ENCODE measurements around the gene C19orf67. TPM values are rescaled to one million over a fixed set of nuclear protein-coding genes. Genes with fewer than 3 reads are reported as not detected.

C19orf67 gene
- total and polyA plus RNA-seq, 2 experiments from 2014 or later = not detected

DNA sequence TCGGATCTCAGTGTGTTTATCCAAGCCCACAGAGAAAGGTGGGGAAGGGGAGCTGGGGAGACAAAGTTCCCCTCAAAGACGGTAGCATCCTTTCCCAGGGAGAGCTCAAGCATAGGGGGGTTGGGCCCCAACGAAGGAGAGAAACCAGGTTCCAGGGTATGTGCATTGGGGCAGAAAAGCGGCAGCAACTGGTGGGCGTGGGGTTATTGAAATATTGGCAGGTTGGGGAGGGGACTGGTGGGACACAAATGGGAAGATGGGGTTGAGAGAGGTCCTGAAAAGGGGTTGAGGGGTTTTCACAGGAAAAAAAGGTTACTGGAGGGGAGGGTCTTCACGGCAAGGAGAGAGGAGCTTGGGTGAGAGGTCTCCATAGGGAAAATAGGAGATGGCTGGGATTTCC is 49.8 kb upstream of the C19orf67 start:
- Histone ChIP-seq H3K27ac (ENCODE audit: low read depth) (no peak overlapping the region), H3K9me2 (ENCODE audit: insufficient read depth) (no peaks in the 10 kb centered on the region), H4K20me1 (replicated peaks; ENCODE audit: insufficient read depth) (peaks cover 20% of the 10 kb centered on the region; the same call in 1 of the 2 replicates), H3K27me3 (ENCODE audit: insufficient read depth) (no peaks in the 10 kb centered on the region), H3F3A (replicated peaks; ENCODE audit: low read depth) (peaks cover 12% of the 10 kb centered on the region), H3K4me1 (ENCODE audit: insufficient read depth) (peaks cover 27% of the 10 kb centered on the region), H2AFZ (no peak overlapping the region), H3K4me2 (peak overlapping the region; percentile 87), H3K4me3 (peak overlapping the region; percentile 77), H3K79me2 (replicated peaks; ENCODE audit: insufficient read depth) (peaks cover 15% of the 10 kb centered on the region), H3K36me3 (ENCODE audit: insufficient read depth) (no peaks in the 10 kb centered on the region)
- no peak for TF ChIP-seq CREB1 (CRISPR knock-in tag; IDR thresholded peaks at IDR 0.05; ENCODE audit: low read depth)
- TF ChIP-seq JUNB (IDR thresholded peaks at IDR 0.05; ENCODE audit: unreplicated experiment) = no peak
- no peak for TF ChIP-seq ETS1 (IDR thresholded peaks at IDR 0.05)
- TF ChIP-seq, protein P1, sequence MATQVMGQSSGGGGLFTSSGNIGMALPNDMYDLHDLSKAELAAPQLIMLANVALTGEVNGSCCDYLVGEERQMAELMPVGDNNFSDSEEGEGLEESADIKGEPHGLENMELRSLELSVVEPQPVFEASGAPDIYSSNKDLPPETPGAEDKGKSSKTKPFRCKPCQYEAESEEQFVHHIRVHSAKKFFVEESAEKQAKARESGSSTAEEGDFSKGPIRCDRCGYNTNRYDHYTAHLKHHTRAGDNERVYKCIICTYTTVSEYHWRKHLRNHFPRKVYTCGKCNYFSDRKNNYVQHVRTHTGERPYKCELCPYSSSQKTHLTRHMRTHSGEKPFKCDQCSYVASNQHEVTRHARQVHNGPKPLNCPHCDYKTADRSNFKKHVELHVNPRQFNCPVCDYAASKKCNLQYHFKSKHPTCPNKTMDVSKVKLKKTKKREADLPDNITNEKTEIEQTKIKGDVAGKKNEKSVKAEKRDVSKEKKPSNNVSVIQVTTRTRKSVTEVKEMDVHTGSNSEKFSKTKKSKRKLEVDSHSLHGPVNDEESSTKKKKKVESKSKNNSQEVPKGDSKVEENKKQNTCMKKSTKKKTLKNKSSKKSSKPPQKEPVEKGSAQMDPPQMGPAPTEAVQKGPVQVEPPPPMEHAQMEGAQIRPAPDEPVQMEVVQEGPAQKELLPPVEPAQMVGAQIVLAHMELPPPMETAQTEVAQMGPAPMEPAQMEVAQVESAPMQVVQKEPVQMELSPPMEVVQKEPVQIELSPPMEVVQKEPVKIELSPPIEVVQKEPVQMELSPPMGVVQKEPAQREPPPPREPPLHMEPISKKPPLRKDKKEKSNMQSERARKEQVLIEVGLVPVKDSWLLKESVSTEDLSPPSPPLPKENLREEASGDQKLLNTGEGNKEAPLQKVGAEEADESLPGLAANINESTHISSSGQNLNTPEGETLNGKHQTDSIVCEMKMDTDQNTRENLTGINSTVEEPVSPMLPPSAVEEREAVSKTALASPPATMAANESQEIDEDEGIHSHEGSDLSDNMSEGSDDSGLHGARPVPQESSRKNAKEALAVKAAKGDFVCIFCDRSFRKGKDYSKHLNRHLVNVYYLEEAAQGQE (IDR thresholded peaks at IDR 0.05; ENCODE audit: unreplicated experiment) = no peak
- TF ChIP-seq EZH2phosphoT487 (IDR thresholded peaks at IDR 0.05; ENCODE audit: unreplicated experiment) = no peak
- no peak for TF ChIP-seq EZH2 (IDR thresholded peaks at IDR 0.05; ENCODE audit: low read depth, unreplicated experiment)
- no peak for TF ChIP-seq ZNF331 (CRISPR knock-in tag; IDR thresholded peaks at IDR 0.05; ENCODE audit: low read depth)
- TF ChIP-seq, protein P2, sequence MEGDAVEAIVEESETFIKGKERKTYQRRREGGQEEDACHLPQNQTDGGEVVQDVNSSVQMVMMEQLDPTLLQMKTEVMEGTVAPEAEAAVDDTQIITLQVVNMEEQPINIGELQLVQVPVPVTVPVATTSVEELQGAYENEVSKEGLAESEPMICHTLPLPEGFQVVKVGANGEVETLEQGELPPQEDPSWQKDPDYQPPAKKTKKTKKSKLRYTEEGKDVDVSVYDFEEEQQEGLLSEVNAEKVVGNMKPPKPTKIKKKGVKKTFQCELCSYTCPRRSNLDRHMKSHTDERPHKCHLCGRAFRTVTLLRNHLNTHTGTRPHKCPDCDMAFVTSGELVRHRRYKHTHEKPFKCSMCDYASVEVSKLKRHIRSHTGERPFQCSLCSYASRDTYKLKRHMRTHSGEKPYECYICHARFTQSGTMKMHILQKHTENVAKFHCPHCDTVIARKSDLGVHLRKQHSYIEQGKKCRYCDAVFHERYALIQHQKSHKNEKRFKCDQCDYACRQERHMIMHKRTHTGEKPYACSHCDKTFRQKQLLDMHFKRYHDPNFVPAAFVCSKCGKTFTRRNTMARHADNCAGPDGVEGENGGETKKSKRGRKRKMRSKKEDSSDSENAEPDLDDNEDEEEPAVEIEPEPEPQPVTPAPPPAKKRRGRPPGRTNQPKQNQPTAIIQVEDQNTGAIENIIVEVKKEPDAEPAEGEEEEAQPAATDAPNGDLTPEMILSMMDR (conservative IDR thresholded peaks at IDR 0.05; ENCODE audit: low read depth in 2 of 2) = no peak
- TF ChIP-seq POLR2AphosphoS5 (IDR thresholded peaks at IDR 0.05; ENCODE audit: low read depth) = no peak
- no peak for TF ChIP-seq NANOG (IDR thresholded peaks at IDR 0.05; ENCODE audit: borderline replicate concordance)
- TF ChIP-seq ZNF462 (CRISPR knock-in tag; IDR thresholded peaks at IDR 0.05) = no peak
- TF ChIP-seq STAT1 (IDR thresholded peaks at IDR 0.05; ENCODE audit: unreplicated experiment) = no peak
- no peak for TF ChIP-seq ZNF114 (CRISPR knock-in tag; IDR thresholded peaks at IDR 0.05)
- DNase-seq (ENCODE audit: low spot score) = no peak
- H3K4me3 Mint-ChIP-seq = peak overlapping the region; percentile 83
- H3K27ac Mint-ChIP-seq = peak overlapping the region; percentile 71
- H3K27me3 Mint-ChIP-seq (ENCODE audit: insufficient read depth, low read depth, poor library complexity) = peaks cover 8% of the 10 kb centered on the region
- no peak for ATAC-seq
- H3K36me3 Mint-ChIP-seq (ENCODE audit: low read depth) = peaks cover 22% of the 10 kb centered on the region
- peaks cover 18% of the 10 kb centered on the region for H3K4me1 Mint-ChIP-seq
- peaks cover 2% of the 10 kb centered on the region; the same call in 1 of the 3 replicates for H3K9me3 Mint-ChIP-seq
